B cell (primary cell): ENCODE measurements around the gene TMEM151A. TPM values are rescaled to one million over a fixed set of nuclear protein-coding genes. Genes with fewer than 3 reads are reported as not detected.

ENCODE experiments used
- ATAC-seq: fragments of 200-7000 bp; cut with Tn5 transposase; one replicate; pipeline ENCODE4 v1.10.0; 2021; ENCODE audit warnings: low read depth, mild to moderate bottlenecking, moderate number of reproducible peaks, moderate library complexity
- CTCF ChIA-PET: fragments of 350-600 bp; sonication (Branson Sonifier 250); formaldehyde crosslinking; loops from one replicate; lab custom pipeline; 2021; ENCODE audit warnings: antibody characterized with exemption, inconsistent platforms; lab: Charles Lee
- POLR2A ChIA-PET: fragments of 350-600 bp; sonication (Branson Sonifier 250); formaldehyde crosslinking; loops from one replicate; lab custom pipeline; 2021; ENCODE audit warnings: antibody characterized with exemption; lab: Charles Lee
- DNase-seq: peaks from one replicate; pipeline ENCODE4 v3.0.0; 2013
- H2AFZ ChIP-seq: 2 replicates; pipeline ENCODE4 v1.6.1; 2012; ENCODE audit warnings: mild to moderate bottlenecking, low read depth, low read length; ENCODE audit not compliant: insufficient read depth, poor library complexity, severe bottlenecking
- H3K27ac ChIP-seq, 2 donors: 1 replicate in 1 of 2; 2 replicates in 1 of 2; pipeline ENCODE4 v1.5.1; 2012 to 2013; ENCODE audit warnings: low read length in 2 of 2, mild to moderate bottlenecking in 2 of 2, moderate library complexity in 1 of 2
- H3K27me3 ChIP-seq, 4 experiments: fragments of 200-600 bp in 1 of 4; sonication (generic) in 1 of 4; replicated peaks in 1 of 4; 1 replicate in 2 of 4; 2 replicates in 2 of 4; pipeline versions ENCODE4 v1.6.1 to v1.7.0; 2013 to 2016; ENCODE audit warnings: low read length in 3 of 4, mild to moderate bottlenecking in 2 of 4, mixed read lengths in 1 of 4, moderate library complexity in 1 of 4; ENCODE audit not compliant: insufficient read depth in 4 of 4, control insufficient read depth in 3 of 4; ENCODE audit errors: control extremely low read depth in 1 of 4
- H3K36me3 ChIP-seq, 2 experiments: replicated peaks in 1 of 2; 1 replicate in 1 of 2; 2 replicates in 1 of 2; pipeline versions ENCODE4 v1.6.1 to v1.7.1; 2013; ENCODE audit warnings: low read length in 1 of 2; ENCODE audit not compliant: insufficient read depth in 2 of 2, control insufficient read depth in 1 of 2; ENCODE audit errors: control extremely low read depth in 1 of 2, extremely low read depth in 1 of 2
- H3K4me1 ChIP-seq, 2 donors: fragments of 200-600 bp in 1 of 2; sonication (generic) in 1 of 2; 1 replicate in 1 of 2; 2 replicates in 1 of 2; pipeline versions ENCODE4 v1.5.1 to v1.6.1; 2013 to 2017; ENCODE audit warnings: low read length in 2 of 2; ENCODE audit not compliant: control insufficient read depth in 2 of 2, insufficient read depth in 2 of 2
- H3K4me2 ChIP-seq: replicated peaks from 2 replicates; pipeline ENCODE3; 2012; ENCODE audit warnings: mild to moderate bottlenecking, low read depth, low read length; ENCODE audit not compliant: poor library complexity, severe bottlenecking
- H3K4me3 ChIP-seq, 5 experiments: fragments of 200-600 bp in 1 of 5; sonication (generic) in 1 of 5; 1 replicate in 3 of 5; 2 replicates in 2 of 5; pipeline versions ENCODE4 v1.5.1 to v1.7.0; 2011 to 2016; ENCODE audit warnings: low read length in 4 of 5, mild to moderate bottlenecking in 4 of 5, low read depth in 2 of 5, control low read depth in 1 of 5, moderate library complexity in 1 of 5; ENCODE audit not compliant: insufficient read depth in 1 of 5; ENCODE audit errors: control extremely low read depth in 1 of 5, extremely low read depth in 1 of 5
- H3K79me2 ChIP-seq: fragments of 200-600 bp; sonication (generic); one replicate; pipeline ENCODE4 v1.6.0; 2016; ENCODE audit warnings: low read length; ENCODE audit not compliant: control insufficient read depth, insufficient read depth
- H3K9ac ChIP-seq: fragments of 200-600 bp; sonication (generic); 2 replicates; pipeline ENCODE4 v1.6.1; 2017; ENCODE audit warnings: mild to moderate bottlenecking, low read length, moderate library complexity
- H3K9me3 ChIP-seq, 3 donors: one replicate each; pipeline versions ENCODE4 v1.6.1 to v1.7.1; 2013; ENCODE audit warnings: low read length in 2 of 3; ENCODE audit not compliant: control insufficient read depth in 2 of 3, insufficient read depth in 1 of 3; ENCODE audit errors: control extremely low read depth in 1 of 3
- H4K20me1 ChIP-seq: 2 replicates; pipeline ENCODE4 v1.6.0; 2012; ENCODE audit warnings: mild to moderate bottlenecking, low read length; ENCODE audit not compliant: insufficient read depth, control insufficient read depth, poor library complexity, severe bottlenecking
- H3K27ac Mint-ChIP-seq: one replicate; pipeline ENCODE4 v1.8.0; 2021; ENCODE audit warnings: mixed read lengths
- H3K27me3 Mint-ChIP-seq: one replicate; pipeline ENCODE4 v1.8.0; 2021; ENCODE audit warnings: mixed read lengths
- H3K4me1 Mint-ChIP-seq: one replicate; pipeline ENCODE4 v1.8.0; 2021; ENCODE audit warnings: mixed read lengths
- H3K4me3 Mint-ChIP-seq: one replicate; pipeline ENCODE4 v1.8.0; 2021; ENCODE audit warnings: mixed read lengths
- H3K9me3 Mint-ChIP-seq: one replicate; pipeline ENCODE4 v1.8.0; 2022; ENCODE audit warnings: mixed read lengths; ENCODE audit not compliant: insufficient read depth
- CTCF ChIP-seq: fragments of 200-600 bp; IDR thresholded peaks from one replicate; pipeline ENCODE4 v1.8.0; 2022; ENCODE audit warnings: antibody characterized with exemption, mild to moderate bottlenecking
- EZH2 ChIP-seq: IDR thresholded peaks from 2 replicates; pipeline ENCODE4 v1.6.1; 2012; ENCODE audit warnings: borderline replicate concordance, low read depth, mild to moderate bottlenecking, moderate library complexity, low read length; ENCODE audit not compliant: insufficient read depth, poor library complexity, severe bottlenecking
- WGBS: methylation state at CpG from one replicate; pipeline ENCODE4 v1.1.5; 2013; ENCODE audit warnings: missing lambda C conversion rate; ENCODE audit not compliant: insufficient coverage; 5-methylcytosine and 5-hydroxymethylcytosine counted together
- intact Hi-C: fragments of 100-400 bp; cut with micrococcal nuclease; formaldehyde crosslinking; loops from one replicate; pipeline ENCODE4 v1.10.0; 2022
- polyA plus RNA-seq: library from polyadenylated mRNA; depleted of rRNA; stranded (reverse); fragments of >200 nt; gene quantifications from 2 replicates; pipeline ENCODE4 v1.2.3, GENCODE V29; 2012
- total RNA-seq, 2 donors: library from RNA; stranded (reverse); fragments of 120-200 nt in 1 of 2; gene quantifications; 1 replicate in 1 of 2; 2 replicates in 1 of 2; pipeline versions ENCODE4 v1.2.3 to v1.2.4, GENCODE V29; 2013 to 2022

TMEM151A gene
- total and polyA plus RNA-seq, 2 donors (not counting 1 experiment from before 2014, with no cell fraction given) = 0.17 to 1.1 TPM

- Histone ChIP-seq H3K4me2 (peak overlapping the region; percentile 58), H4K20me1 (peaks cover 37% of the 10 kb centered on the region), H3K9ac (no peak overlapping the region), H3K27ac (peak overlapping the region; percentile 30 to 44), H3K27me3 (peaks cover 0 to 16% (median 3%) of the 10 kb centered on the region in 4 experiments), H3K9me3 (no peaks in the 10 kb centered on the region), H3K4me3 (no peak overlapping the region), H3K4me1 (peaks cover 27 to 37% of the 10 kb centered on the region in 2 donors), H3K79me2 (peaks cover 22% of the 10 kb centered on the region), H3K36me3 (peaks cover 0 to 13% of the 10 kb centered on the region in 2 experiments), H2AFZ (no peak overlapping the region)
- Mint-ChIP-seq H3K9me3 (no peaks in the 10 kb centered on the region), H3K4me1 (peaks cover 39% of the 10 kb centered on the region), H3K4me3 (peak overlapping the region; percentile 60), H3K27me3 (peaks cover 3% of the 10 kb centered on the region), H3K27ac (peak overlapping the region; percentile 95)
- 51% methylated on average over 6 of the region's 20 CpGs for WGBS
- TF ChIP-seq CTCF (no peak), EZH2 (no peak)
- CTCF ChIA-PET = interaction anchor here (0.7 to 4.1 kb wide), 13 partner anchors 9 to 229 kb away, joined by 3 to 33 read pairs (median 4); partner anchors contain the start of genes RAB1B, SF3B2, SLC29A2 and TMEM151A
- POLR2A ChIA-PET = interaction anchor here (0.8 to 1.5 kb wide), 4 partner anchors 14 to 1160 kb away, joined by 3 to 11 read pairs (median 4); partner anchors contain the start of genes FAU, MRPL49 and RAB1B
- intact Hi-C loops = loop anchor here (1.0 kb wide), 2 partner anchors 14 to 60 kb away; partner anchors contain the start of gene RAB1B
- no peak for ATAC-seq
- no peak for DNase-seq
Observed at GRCh38 chr11:66281776-66282467, 9.8 kb upstream of the TMEM151A start.
